Middle frontal gyrus (tissue), 1 donor: ENCODE measurements around the gene MIPOL1.
"Not testable (repeated sequence)": the region's sequence is repeated elsewhere in the genome, so short reads cannot be mapped to it uniquely, and the experiment has no call there.

Experiments used
- DNase-seq: peaks from one replicate; pipeline ENCODE4 v3.0.0-alpha.2; 2015; ENCODE audit warnings: low spot score; ENCODE audit errors: extremely low spot score

The MIPOL1 gene

DNA sequence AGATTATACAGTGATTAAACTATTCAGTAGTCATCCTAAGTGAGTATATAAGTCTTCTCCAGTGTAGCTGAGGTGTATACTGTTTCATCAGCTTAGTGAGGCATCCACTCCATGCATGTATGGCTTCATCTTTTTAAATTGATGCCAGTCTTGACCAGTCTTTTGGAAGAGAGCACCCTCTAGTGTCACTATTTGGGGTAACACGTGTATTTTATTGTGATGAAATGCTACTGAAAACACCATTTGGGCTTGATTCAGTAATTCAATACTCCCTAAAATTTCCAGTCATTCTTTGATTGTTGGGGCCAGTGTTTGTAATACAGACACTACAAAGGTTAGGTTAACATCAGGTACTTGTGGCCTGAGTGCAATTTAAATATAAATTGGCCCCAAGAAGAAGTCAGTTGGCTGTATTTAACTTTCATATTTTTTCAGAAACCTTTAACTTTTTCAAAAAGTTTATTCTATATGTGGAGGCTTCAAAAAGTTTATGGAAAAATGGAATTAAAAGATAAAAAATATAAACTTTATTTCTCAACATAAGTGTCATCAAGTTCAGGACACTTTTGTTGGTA, 35.3 kb downstream of the MIPOL1 start:
- DNase-seq: no peak

DNA sequence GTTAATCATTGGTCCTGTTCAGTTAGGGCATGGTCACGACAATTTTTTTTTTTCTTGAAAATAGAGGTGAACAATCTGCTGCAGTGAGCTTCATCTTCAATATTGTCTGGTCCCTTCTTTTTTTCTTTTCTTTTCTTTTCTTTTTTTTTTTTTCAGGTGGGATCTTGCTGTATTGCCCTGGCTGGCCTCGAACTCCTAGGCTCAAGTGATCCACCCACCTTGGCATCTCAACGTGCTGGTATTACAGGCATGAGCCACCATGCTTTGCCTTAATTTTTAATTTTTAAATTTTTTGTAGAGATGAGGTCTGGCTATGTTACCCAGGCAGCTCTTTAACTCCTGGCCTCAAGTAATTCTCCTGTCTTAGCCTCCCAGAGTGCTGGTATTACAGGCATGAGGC, 36.5 kb downstream of the MIPOL1 start:
- no peak for DNase-seq

DNA sequence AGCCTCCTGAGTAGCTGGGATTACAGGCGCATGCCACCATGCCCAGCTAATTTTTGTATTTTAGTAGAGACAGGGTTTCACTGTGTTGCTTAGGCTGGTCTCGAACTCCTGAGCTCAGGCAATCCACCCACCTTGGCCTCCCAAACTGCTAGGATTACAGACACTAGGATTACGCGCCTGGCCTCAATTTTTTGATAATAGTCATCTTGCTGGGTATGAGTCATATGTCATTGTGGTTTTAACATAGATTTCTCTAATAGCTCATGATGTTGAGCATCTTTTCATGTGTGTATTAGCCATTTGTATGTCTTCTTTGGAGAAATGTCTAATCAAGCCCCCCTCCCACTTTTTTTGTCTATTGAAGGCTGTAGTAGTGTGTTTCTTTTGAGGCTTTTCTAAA, 38.3 kb downstream of the MIPOL1 start:
- DNase-seq: not testable (repeated sequence)

DNA sequence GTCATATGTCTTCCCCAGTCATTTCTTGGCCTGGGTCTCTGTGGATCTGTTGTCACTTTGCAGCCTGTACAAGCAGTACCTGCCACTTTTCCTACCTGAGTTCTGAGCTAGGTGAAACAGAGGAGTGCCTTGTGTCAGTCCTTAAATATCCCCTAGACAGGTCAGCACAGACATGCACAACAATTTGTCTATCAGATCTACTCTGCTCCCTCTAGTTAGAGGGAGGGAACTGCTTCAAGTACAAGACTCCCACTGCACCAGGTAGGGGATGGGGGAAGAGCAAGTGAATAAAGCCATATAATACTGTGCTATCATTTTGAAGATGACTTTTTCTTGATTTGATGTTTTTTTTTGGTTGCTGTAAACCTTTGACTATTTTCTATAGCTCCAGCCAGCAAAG, 39.4 kb downstream of the MIPOL1 start:
- DNase-seq: no peak

DNA sequence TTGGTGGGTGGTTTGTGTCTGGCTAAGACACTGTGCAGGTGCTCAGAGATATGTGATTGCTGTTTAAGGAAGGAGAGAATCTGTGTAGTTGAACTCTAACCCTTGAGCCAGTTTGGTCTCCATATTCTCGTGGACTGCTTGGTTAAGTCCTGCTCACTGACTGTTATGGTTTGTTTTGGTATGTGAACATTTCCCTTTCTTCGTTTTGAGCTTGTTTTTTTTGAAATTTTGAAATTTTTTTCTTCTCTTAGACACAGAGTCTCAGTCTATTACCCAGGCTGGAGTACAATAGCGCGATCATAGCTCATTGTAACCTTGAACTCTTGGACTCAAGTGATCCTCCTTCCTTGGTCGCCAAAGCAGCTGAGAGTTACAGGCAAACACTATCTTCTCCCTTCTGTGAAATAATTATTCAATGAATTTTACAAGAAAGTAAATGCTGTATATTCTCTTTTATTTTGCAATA, 40.0 kb downstream of the MIPOL1 start:
- DNase-seq: no peak

DNA sequence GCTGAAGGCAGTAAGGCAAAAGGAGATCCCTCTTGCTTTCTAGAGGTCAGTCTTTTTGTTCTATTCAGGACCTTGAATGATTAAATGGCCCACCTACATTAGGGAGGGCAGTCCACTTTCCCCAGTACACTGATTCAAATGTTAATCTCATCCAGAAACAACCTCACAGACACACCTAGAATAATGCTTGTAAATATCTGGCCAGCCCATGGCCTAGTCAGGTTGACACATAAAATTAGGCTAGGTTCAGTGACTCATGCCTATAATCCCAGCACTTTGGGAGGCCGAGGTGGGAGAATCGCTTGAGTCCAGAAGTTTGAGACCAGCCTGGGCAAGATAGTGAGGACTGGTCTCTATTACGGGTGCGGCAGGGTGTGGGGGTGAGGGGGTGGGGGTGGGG, 43.5 kb downstream of the MIPOL1 start:
- no peak for DNase-seq

DNA sequence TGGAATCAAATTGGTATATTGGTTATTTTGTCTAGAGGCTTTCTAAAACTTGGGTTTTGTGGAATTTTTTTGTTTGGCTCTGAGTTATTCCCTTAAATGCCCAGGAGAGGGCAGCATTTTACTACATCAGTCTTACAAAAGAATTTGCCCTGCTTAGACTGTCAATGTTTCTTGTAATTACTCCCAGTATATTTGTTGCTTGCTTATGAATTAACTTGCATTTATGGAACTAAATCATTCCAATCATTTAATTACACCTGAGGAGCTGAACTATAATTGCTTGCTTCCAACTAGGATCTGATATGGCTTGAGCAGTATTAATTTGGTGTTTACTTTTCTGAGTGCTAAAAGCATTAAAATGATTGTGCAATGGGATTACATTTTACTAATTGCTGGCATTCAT, 48.7 kb downstream of the MIPOL1 start:
- DNase-seq: peak; percentile 61

DNA sequence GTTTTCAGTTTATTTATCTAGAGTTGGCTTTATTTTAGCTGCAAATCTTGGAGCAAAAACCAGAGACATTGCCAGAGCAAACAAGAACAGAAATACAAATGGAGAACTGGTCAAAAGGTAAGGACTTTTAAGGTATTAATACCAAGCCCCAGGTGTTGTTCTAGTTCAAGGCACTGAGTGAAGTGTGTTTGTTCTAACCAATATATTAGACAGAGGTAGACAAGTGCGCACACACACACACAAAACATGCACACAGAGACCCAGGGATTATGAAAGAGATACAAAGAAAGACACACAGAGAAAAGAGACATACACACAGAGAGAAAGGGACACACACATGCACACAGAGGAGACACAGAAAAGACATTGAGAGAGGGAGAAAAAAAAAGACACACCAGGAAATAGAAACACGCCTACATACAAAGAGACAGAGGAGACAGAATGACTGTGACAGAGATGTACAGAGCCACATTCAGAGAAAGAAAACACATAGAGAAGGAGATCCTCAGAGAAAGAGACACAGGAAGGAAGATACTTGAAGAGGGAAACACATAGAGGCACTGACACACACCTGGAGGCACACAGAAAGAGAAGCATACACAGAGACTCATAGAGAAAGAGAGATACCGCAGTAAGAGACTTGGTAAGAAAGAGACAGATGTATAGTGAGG, 50.2 kb downstream of the MIPOL1 start:
- DNase-seq: no peak

DNA sequence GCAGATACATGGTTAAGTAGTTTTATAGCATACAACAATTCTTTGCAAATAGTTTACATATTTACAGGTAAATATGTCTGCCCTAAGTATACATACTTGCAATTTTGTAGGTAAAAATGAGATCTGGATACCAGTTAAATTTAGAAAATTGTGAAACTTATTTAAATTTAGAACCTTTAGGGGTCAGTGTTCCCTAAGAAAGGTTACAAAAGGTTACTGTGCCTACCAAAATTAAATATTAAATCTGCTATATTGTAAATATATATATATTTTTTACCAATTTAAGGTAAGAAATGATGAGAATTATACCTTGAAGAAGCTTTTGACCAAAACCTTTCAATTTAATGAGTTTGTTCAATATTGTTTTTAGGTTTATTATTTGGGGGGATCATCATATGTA, 54.0 kb downstream of the MIPOL1 start:
- DNase-seq: no peak

DNA sequence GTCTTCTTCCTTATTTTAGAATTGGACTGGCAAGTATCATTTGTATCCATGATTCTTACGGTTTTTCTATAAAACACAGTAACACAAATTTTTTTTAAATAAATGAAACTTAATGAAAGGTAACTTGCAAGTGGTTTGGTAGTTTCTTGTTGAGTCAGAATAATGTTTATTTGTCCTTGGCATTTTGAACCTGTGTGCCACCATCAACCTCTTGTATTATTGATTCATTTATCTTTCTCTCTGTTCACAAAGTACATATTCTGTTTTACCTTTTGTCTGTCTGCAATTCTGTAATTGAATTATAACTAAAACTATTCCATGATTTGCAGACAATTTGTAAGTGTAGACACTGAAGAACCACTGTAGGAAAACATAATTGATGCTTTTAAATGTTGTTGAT, 54.7 kb downstream of the MIPOL1 start:
- DNase-seq: no peak

DNA sequence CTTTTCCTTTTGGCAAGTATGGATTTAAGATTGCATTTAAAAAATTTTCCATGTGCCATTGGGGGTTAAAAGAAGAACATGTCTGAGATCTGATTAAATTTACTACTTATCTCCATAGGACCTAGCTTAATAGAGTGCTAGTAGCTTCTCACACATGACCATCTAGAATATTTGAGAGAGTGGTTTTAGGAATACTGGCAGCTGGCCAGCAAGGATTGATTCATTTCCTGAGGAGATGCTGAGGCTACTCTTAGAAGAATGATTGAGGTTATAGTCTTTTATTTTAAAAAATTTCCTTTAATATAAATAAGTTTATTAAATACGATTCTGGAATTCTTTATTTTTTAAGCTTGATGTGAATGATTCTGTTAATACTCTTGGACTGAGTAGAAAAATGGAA, 56.2 kb downstream of the MIPOL1 start:
- no peak for DNase-seq

DNA sequence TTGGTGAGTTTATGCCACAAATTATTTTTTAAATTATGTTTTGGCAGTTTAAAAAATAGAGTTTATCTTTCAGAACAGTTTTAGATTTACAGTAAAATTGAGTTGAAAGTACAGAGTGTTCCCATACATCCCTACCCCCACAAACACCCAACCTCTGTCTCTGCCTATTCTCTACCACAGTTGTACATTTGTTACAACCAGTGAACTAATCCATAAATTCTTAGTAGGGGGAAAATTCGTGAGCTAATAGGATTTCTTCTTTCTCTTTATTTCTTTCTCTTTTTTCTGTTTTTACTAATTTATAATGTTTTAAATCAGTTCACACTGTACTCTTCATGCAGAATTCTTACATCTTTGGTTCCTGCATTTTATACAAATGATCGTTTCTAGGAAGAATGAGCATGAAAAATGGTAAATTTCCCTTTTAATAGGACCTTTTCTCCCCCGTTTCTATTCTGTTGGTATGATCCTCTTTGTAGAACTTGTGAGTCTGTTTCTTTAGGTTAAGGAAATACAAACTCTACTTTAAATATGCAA, 56.7 kb downstream of the MIPOL1 start:
- DNase-seq: no peak

DNA sequence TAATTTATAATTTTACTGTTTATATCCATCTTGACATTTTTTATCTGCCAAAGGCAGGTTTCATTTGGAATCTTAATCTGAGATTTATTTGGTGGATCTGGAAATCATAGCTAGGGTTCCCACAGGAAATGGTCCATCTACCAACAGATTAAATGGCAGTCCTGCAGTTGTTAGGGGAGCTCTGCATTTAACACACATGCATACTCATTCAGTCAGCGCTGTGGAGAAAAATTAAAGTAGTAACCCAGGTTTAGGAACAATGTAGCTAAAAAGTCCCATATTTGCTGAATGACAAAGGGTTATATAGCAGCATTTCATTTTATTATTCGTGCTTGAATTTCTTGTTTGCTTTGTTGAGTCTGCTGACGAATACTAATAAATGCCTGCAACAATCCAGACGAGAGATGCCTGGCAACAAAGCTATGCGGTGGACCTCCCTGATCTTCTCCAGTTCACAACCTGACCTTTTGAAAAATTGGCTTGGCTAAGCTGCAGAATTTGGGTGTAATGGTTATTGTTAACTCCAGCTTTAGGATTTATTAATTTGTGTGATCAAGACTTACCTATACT, 59.8 kb downstream of the MIPOL1 start:
- no peak for DNase-seq

DNA sequence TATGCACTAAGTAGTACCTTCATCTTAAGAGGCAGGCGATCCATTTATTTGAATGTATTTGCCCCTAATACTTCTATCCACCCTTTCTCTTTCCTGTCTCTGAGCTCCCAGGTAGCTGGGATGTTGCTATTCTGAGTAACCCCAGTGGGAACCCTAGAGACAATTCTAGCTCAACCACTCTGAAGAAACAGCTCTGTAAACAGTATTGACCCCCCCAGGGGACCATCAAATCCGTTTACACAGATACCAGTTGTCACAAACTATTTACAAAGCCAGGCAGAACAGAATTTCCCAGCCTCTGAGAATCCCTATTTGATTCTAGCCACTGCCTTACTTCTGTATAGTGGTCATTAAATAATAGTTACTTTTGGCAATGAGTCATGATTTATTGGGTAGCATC, 64.9 kb downstream of the MIPOL1 start:
- DNase-seq: no peak

DNA sequence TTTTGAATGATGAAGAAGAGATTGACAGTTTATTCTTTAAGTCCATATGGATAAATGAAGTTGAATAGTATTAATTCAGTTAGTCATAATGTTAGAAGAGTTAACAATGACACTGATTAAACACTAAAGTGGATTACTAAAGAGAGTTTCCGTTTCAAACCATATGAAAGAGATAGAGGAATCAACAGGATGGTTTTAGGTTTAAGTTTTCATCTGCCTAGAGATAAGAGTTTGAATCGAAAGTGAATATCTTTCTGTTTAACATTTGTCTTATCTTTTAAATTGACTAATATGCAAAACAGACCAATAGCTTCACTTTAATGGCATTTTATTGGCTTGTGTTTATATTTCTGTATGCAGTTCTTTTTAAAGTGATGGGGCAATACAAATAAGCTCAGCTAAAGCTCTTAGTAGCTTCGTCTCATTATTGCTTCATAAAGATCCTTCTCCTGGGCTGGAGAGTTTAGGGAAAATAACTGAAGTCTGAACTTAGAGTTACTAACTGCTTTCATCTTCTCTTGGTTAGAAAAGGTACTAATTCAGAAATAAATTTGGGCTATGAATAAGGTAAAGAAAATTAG, 66.0 kb downstream of the MIPOL1 start:
- DNase-seq: no peak

DNA sequence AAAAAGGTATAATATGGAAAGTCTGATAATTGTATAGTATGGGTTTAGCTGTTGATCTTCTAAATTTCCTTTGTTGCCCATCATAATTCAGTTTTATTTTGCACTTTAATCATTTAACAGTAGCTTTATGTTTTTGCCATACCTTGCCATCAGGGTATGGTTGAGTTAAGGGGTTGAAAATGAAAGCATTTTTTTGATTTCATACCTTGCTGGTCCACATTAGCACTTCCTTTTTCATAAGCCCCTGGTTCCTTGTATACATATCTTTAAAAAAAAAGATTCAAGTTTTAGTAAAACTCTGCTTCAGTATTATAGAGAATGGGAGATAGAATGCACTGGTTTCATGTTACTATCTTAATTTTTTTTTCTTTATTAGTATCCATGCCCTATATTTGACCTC, 71.1 kb downstream of the MIPOL1 start:
- DNase-seq: no peak

DNA sequence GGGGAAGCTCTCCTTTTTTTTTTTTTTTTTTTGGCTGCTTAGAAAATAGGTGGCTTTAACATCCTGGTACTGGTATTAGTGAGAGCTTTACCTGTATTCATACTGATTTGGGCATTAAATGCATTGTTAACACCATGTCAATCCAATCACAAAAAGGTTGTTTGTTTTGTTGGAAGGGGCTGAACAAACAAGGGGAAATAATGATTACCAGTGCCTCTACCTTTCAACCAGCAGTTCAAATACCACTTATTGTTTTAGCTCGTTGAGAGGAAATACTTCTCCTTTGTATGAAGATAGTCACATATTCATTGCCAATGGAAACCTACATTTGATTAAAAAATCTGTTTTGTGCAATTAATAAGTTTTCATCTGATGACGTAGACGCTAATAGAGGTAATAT, 72.9 kb downstream of the MIPOL1 start:
- no peak for DNase-seq

DNA sequence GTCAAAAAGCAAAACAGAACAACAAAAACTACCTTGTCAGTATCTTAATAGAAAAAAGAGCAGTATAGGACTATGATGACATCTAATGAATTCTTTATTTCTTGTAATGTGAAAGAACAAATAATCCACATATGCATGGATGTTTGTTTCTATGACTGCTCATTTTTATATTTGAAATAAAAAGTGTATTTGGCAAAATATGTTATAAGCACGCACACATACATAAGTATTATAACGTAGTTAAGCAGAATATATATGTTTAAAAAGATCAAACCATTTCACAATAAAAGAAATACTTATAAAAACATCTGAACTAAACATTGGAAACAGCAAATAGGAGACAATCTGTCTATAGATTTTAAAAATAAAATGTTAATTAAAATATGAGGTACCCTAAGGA, 74.8 kb downstream of the MIPOL1 start:
- DNase-seq: no peak

DNA sequence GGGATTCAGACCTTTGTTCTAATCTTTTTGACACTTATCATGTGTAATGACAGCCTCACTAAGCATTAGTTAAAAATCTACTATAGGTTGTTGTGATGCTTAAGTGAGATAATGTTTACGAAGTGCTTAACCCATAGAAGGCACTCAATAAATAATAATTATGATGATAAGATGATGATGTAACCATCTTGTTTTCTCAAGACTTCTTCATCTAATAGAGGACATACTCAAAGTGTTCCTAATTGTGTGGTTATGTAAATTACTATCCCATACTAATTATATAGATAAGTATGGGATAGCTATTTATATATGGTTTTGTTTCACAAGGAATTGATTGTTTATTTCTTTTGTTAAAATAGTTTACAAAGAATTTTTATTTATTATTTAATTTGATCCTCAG, 76.9 kb downstream of the MIPOL1 start:
- DNase-seq: no peak

DNA sequence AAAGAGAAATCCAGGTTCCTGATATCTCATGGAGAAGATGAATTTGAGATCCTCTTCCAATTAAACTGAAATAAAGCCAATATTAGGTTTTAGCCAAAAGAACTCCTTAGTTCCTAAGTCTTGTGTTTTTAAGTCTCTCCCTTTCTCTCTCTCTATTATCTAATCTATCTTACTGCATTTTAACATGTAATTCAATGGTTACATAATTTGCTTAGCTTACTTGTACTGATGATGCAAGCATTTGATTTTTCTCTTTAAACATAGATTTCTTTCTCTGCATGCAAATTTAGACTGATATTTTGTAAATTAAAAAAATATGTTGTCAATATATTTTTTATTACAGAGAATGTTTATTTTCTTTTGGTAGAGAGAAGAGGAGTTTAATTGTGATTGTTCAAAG, 78.2 kb downstream of the MIPOL1 start:
- DNase-seq: no peak

DNA sequence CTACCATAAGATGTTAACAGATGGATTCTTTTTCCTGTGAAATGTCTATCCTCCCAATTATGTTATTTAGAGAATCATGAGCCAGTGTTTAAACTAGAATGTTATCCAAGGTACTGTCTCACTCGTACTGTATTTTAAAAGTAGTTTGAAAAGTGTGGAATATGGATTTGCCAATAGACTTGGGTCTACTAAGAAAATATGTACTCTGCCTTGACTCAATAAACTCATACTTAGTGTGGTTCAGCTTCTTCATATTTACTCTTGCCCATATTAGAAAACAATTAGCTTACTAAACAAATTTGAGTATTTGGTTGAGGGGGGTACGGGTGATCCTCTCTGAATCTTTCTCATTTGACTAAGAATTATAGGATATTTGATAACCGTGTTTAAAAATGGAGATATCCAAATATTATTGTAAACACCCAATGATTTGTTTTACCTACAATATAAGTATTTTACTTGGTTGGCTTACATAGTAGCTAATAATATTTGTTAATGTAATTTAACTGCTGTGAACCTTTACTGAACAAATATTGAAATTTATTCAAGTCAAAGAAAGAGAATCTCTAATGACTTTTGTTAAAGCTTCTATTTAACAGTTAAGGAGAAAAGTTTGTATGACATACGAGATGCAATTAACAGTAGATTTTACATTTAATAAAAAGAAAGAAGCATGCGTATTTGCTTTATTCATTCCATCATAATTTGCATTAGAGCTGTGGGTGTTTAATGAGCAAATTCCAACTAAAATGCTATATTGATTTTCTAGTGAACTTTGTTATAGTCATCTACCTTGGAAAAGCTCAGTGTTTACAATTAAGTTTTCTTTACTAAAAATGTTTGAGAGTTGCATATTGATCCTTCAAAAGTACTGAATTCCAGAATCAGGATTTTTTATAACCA, 81.2 kb downstream of the MIPOL1 start:
- DNase-seq: no peak
